Activated CD4-positive, CD25-positive, alpha-beta regulatory T cell treated with anti-CD3 and anti-CD28 coated beads, Interleukin-2, amount 50 U/mL, for 24 hours (primary cell): Measurements from ENCODE around the gene FAM181A.

Experiments
- ATAC-seq, 2 donors: fragments of 150-1000 bp; cut with Tn5 transposase; one replicate each; pipeline ENCODE4 v1.10.0; 2021; ENCODE audit warnings: mild to moderate bottlenecking in 1 of 2, moderate library complexity in 1 of 2

FAM181A gene

DNA sequence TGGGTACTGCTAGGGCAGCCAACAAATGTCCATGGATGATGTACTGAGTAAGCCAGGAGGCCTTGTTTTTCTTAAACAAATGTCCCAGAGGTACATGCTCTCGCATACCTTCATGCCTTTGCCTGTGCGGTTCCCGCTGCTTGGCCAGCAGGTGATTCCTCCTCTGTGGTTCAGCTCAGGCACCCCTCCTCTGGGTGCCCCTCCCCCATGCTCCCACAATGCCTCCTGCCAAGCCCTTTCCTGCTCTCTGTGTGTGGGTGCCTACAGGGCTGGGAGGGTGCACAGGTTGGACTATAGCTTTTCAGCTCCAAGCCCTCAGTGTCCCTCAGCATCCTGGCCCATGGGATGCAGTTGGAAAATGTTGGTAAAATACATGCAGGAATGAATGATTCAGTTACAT, 25.7 kb downstream of the FAM181A start:
- ATAC-seq = no peak

GRCh38 chr14:93953263-93953662, 26.1 kb downstream of the FAM181A start:
- no peak for ATAC-seq

GRCh38 chr14:93953739-93954515, 26.8 kb downstream of the FAM181A start:
- ATAC-seq = no peak

DNA sequence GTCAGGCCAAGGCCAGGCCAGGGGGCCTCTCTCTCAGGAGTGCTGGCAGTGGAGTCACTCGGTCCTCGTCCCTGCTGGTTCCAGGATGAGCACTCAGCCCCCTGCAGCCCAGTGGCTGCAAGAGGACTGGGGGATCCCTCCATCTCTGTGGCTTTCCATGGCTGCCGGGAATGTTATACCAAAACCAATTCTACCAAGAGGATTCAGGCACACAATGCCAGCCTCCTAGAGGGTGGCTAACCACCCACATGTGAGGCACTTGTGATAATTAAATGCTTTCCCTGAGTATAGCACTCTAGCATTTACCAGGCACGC, 27.3 kb downstream of the FAM181A start:
- no peak for ATAC-seq

DNA sequence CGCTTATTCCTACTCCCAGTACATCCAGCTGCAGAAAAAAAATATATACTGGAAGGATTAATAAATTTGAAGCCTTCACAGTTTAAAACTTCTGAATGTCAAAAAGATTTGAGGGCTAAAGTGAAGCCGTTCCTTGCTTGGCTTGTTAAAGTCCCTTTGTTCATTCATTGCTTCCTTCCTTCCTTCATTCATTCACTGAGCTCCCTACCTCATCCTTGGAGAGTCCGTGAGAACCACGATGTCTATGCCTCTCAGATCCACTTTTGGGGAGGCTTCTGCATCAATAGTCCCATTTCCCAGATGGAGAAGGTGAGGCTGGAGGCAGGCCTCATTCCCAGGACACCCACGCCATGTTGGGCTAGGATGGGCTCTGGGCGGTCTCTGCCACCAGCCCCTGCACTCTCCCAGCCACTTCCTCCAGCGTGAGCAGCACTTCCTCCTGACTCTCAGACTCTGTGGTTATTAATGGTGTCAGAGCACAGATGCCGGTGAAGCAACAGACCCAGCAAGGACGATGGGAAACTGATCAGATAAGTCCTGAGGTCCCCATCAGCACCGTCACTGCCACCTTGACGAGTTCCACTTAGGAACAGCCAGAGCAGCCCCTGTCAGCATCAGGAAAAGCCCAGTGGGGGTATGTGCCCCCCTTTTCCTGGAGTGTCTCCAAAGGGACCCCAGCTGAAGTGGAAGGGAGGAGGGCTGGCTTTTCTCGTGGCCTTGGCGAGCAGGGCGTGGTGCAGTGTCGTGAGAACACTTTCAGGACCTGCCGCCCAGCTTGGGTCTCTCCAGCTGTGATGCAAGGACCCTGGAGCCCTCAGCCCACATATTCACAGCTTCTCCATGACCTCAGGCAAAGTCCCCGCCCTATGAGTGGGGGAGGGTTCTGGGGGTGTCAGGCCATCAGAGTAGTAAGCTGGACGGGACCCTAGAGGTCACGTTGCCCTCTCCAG, 28.0 kb downstream of the FAM181A start:
- peak; percentile 23 to 24 for ATAC-seq

- ATAC-seq = no peak
Observed at GRCh38 chr14:93955850-93956481, 28.8 kb downstream of the FAM181A start.

GRCh38 chr14:93956514-93957332, 29.6 kb downstream of the FAM181A start:
- no peak for ATAC-seq

GRCh38 chr14:93957333-93957710, 30.2 kb downstream of the FAM181A start:
- no peak for ATAC-seq

DNA sequence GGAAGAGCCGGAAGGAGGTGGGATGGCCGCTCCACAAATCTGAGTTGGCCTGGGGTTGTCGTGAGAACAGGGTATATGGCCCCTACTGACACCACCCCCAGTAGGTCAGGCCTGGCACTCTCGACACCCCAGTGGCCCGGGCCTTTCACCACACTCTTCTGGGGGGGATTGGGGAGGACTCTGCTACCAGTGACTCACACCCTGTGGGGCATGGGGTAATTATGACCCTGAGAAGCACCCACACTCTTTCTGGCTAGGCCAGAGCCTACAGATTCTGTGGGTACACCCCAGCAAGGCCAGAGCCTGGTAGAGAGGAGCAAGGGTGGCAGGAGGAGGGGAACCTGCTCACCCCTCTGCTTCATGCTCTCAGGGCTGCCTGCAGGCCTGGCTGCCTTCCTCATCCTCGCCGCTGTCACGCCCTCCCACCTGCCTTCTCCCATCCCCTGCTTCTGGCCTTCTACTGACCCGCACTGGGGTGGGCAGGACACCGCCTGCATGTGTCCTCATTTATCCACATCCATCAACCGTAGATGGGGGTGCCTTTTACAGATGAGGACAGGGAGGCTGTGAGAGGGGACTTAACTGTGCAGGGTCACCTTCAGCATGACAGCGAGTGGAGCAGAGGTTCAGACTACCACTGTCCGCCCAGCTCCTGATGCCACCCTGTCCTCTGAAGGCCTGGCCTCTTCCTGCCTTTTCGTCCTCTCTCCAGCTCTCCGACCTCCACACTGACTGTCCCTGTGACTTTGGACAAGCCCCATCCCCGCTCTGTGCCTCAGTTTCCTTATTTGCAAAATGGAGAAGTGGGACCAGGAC, 30.8 kb downstream of the FAM181A start:
- ATAC-seq = no peak

- no peak for ATAC-seq
Observed at GRCh38 chr14:93958567-93959238, 31.6 kb downstream of the FAM181A start.

DNA sequence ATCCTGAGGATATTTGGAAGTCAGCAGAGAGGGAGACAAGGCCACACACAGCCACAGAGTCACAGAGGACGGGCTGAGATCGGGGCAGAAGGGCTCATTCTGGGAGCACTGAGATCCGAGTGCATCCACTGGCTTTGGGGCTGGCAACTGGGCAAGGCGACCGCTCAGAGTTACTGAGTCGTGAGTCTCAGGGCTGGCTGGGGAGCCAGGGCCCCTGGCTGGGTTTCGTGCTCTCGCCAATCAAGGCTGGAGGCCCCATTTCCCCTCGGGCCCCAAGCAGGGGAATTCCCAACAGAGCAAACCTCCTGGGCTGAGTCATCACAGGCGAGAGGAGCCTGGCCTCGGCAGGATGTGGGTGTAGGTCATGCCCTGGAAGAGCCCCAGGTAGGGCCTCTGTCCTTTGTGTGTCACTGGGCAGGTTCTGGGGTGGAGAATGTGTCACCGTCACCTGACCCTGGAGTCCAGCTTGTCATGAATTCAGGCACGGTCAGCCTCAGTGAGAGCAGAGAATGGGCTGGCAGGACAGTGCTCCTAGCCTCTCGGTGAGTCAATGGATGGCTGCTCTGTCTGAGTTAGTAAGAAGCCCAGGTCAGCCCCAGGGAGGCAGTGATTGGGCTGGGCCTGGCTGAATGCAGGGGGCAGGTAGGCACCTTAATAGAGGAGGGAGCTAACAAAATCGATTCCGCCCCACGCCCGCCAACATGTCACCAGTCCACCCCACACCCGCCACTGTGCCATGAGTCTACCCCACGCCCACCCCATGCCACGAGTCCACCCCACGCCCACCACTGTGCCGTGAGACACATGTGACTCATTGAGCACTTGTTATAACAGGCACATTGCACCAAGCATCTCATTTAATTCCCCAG, 32.3 kb downstream of the FAM181A start:
- ATAC-seq = peak; percentile 73 to 76

GRCh38 chr14:93960108-93960475, 32.9 kb downstream of the FAM181A start:
- peak; percentile 36 to 39 for ATAC-seq

- no peak for ATAC-seq
Observed at GRCh38 chr14:93960774-93961438, 33.8 kb downstream of the FAM181A start.

DNA sequence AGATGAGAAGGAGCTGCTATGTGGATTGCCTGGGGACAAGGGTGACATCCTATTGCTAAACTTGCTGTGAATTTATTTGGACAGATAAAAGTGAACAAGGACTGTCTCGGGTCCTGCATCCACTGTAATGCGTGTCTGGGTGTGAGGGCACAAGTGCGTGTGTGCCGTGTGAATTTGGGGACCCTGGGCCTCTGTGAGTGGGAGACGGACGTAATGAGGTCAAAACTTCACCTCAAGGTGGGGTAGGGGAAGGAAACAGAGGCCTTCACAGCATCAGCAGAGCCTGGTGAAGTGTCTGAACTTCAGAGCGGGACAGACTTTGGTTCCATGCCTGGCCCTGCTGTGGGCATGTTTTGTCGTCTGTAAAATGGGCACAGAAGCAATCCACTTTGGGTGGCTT, 34.5 kb downstream of the FAM181A start:
- ATAC-seq = no peak

- peak; percentile 30 to 31 for ATAC-seq
Observed at GRCh38 chr14:93962701-93963601, 35.8 kb downstream of the FAM181A start.

- ATAC-seq = no peak
Observed at GRCh38 chr14:93963692-93964091, 36.5 kb downstream of the FAM181A start.

- ATAC-seq = no peak
Observed at GRCh38 chr14:93964281-93964680, 37.1 kb downstream of the FAM181A start.

DNA sequence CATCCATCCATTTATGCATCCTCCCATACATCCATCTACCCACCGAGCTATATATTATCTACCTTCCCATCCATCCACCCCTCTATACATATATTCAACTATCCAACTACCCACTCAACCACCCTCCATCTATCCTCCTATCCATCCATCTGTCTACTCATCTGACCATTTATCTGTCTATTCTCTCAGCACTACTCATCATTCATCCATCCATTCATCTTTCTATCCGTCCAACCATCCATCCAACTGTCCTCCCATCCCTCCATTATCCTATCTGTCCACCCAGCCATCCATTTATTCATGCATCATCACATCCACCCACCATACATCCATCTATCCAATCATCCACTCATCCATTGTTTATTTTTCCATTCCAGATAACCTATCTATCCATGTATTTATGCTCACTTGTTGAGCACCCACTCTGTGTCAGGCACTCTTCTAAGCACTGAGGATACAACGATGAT, 37.7 kb downstream of the FAM181A start:
- no peak for ATAC-seq
